ENCODE data around the gene DTX3.

DTX3 gene

GRCh38 chr12:57620245-57620935, 15.8 kb downstream of the DTX3 start:
- no peak for DNase-seq (ENCODE audit: low read depth in 2 of 2)

- DNase-seq (ENCODE audit: low read depth in 2 of 2), result no peak
Observed at GRCh38 chr12:57620936-57621496, 16.4 kb downstream of the DTX3 start.

GRCh38 chr12:57621497-57622292, 17.1 kb downstream of the DTX3 start:
- peak; percentile 42 to 62 for DNase-seq (ENCODE audit: low read depth in 2 of 2)

GRCh38 chr12:57622293-57623245, 17.9 kb downstream of the DTX3 start:
- no peak for DNase-seq (ENCODE audit: low read depth in 2 of 2)

GRCh38 chr12:57623385-57623784, 18.8 kb downstream of the DTX3 start:
- DNase-seq (ENCODE audit: low read depth in 2 of 2), result no peak

- no peak for DNase-seq (ENCODE audit: low read depth in 2 of 2)
Observed at GRCh38 chr12:57623811-57624390, 19.3 kb downstream of the DTX3 start.

- no peak for DNase-seq (ENCODE audit: low read depth in 2 of 2)
Observed at GRCh38 chr12:57624441-57625220, 20.0 kb downstream of the DTX3 start.

- DNase-seq (ENCODE audit: low read depth in 2 of 2), result no peak
Observed at GRCh38 chr12:57625261-57626032, 20.8 kb downstream of the DTX3 start.

GRCh38 chr12:57626111-57626920, 21.7 kb downstream of the DTX3 start:
- DNase-seq (ENCODE audit: low read depth in 2 of 2), result no peak

GRCh38 chr12:57626921-57627445, 22.4 kb downstream of the DTX3 start:
- no peak for DNase-seq (ENCODE audit: low read depth in 2 of 2)

- DNase-seq (ENCODE audit: low read depth in 2 of 2), result no peak
Observed at GRCh38 chr12:57627501-57628279, 23.1 kb downstream of the DTX3 start.

- no peak for DNase-seq (ENCODE audit: low read depth in 2 of 2)
Observed at GRCh38 chr12:57628280-57629191, 23.9 kb downstream of the DTX3 start.

- DNase-seq (ENCODE audit: low read depth in 2 of 2), result no peak
Observed at GRCh38 chr12:57629897-57630471, 25.4 kb downstream of the DTX3 start.

- DNase-seq (ENCODE audit: low read depth in 2 of 2), result no peak
Observed at GRCh38 chr12:57630891-57631433, 26.3 kb downstream of the DTX3 start.

- DNase-seq (ENCODE audit: low read depth in 2 of 2), result no peak
Observed at GRCh38 chr12:57631566-57632072, 27.0 kb downstream of the DTX3 start.
